SU-DHL-6 (cell line): ENCODE measurements around the gene TIMM44.

Source experiments
- H2AFZ ChIP-seq: fragments of 200-600 bp; sonication (generic); 2 replicates; pipeline ENCODE4 v1.6.1; 2014; ENCODE audit warnings: low read depth, mild to moderate bottlenecking, moderate library complexity, mixed read lengths, antibody characterized with exemption, low read length; ENCODE audit not compliant: severe bottlenecking
- H3F3A ChIP-seq: fragments of 200-600 bp; shearing (Covaris generic); 2 replicates; pipeline ENCODE4 v1.6.0; 2016; ENCODE audit warnings: antibody characterized with exemption, mild to moderate bottlenecking; ENCODE audit not compliant: insufficient read depth
- H3K27ac ChIP-seq: fragments of 200-600 bp; sonication (generic); 2 replicates; pipeline ENCODE4 v1.5.1; 2016; ENCODE audit warnings: low read depth, mild to moderate bottlenecking, low read length, moderate library complexity, mixed read lengths
- H3K27me3 ChIP-seq: fragments of 200-600 bp; sonication (generic), shearing (Covaris generic); 2 replicates; pipeline ENCODE4 v1.6.0; 2014; ENCODE audit warnings: mild to moderate bottlenecking, low read length
- H3K36me3 ChIP-seq: fragments of 200-600 bp; sonication (generic); 2 replicates; pipeline ENCODE4 v1.6.1; 2014; ENCODE audit warnings: mild to moderate bottlenecking, low read length, mixed read lengths
- H3K4me2 ChIP-seq: fragments of 300-600, 200-600 bp; shearing (Covaris generic), sonication (generic); 2 replicates; pipeline ENCODE4 v1.6.0; 2014; ENCODE audit warnings: low read length, low read depth, mild to moderate bottlenecking; ENCODE audit not compliant: poor library complexity, severe bottlenecking
- H3K4me3 ChIP-seq: fragments of 200-600 bp; sonication (generic); 2 replicates; pipeline ENCODE4 v1.5.1; 2014; ENCODE audit warnings: antibody characterized with exemption, low read length, mild to moderate bottlenecking, mixed read lengths; ENCODE audit not compliant: insufficient read depth, poor library complexity, severe bottlenecking
- H3K79me2 ChIP-seq: fragments of 200-600 bp; sonication (generic); 2 replicates; pipeline ENCODE4 v1.6.1; 2014; ENCODE audit warnings: mild to moderate bottlenecking, low read length, moderate library complexity; ENCODE audit not compliant: insufficient read depth
- H3K9ac ChIP-seq: fragments of 200-600 bp; sonication (generic); 2 replicates; pipeline ENCODE4 v1.7.0; 2014; ENCODE audit warnings: mild to moderate bottlenecking, low read length
- H3K9me2 ChIP-seq: fragments of 200-600 bp; sonication (generic); replicated peaks from 2 replicates; pipeline ENCODE4 v1.6.1; 2014; ENCODE audit warnings: low read length; ENCODE audit not compliant: insufficient read depth
- H3K9me3 ChIP-seq: fragments of 200-600 bp; sonication (generic); 2 replicates; pipeline ENCODE4 v1.6.1; 2014; ENCODE audit warnings: low read length, mixed read lengths; ENCODE audit not compliant: insufficient read depth
- H4K20me1 ChIP-seq: fragments of 200-600 bp; sonication (generic); 2 replicates; pipeline ENCODE4 v1.6.1; 2014; ENCODE audit warnings: low read depth, mild to moderate bottlenecking, antibody characterized with exemption, low read length, moderate library complexity, mixed read lengths
- EZH2phosphoT487 ChIP-seq: fragments of 200-600 bp; sonication (generic), shearing (Covaris generic); conservative IDR thresholded peaks from 2 replicates; pipeline ENCODE4 v1.6.1; 2018; ENCODE audit warnings: mild to moderate bottlenecking, antibody characterized with exemption, low read length, moderate library complexity, mixed read lengths
- TF ChIP-seq, protein P1 (sequence below): fragments of 200-600 bp; sonication (generic); IDR thresholded peaks from one replicate; pipeline ENCODE4 v1.5.1; 2017; ENCODE audit warnings: antibody characterized with exemption, mild to moderate bottlenecking, low read length, moderate library complexity; ENCODE audit not compliant: insufficient read depth, poor library complexity, severe bottlenecking

Gene TIMM44

DNA sequence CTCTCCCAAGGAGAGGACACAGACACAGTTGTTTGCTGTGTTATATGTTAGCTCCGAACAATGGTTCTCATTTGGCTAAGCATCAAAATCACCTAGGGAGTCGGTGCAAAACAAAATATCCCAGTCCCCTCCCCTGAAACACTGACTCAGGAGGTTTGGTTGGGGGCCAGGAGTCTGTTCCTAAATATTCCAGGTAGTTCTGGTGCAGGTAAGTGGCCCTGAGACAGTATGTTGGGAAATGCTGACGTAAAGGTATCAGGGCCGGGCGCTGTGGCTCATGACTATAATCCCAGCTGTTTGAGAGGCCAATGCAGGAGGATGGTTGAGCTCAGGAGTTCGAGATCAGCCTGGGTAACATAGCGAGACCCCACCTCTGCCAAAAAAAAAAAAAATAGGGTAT lies 42.1 kb downstream of the TIMM44 start:
- Histone ChIP-seq H3K9me2 (no peaks in the 10 kb centered on the region), H4K20me1 (no peaks in the 10 kb centered on the region), H2AFZ (no peak overlapping the region), H3K4me3 (no peak overlapping the region), H3F3A (no peaks in the 10 kb centered on the region), H3K27ac (no peak overlapping the region), H3K9me3 (no peaks in the 10 kb centered on the region), H3K27me3 (no peaks in the 10 kb centered on the region), H3K9ac (no peak overlapping the region), H3K4me2 (no peak overlapping the region), H3K36me3 (no peaks in the 10 kb centered on the region), H3K79me2 (peaks cover 23% of the 10 kb centered on the region)
- no peak for TF ChIP-seq EZH2phosphoT487
- TF ChIP-seq, protein P1, sequence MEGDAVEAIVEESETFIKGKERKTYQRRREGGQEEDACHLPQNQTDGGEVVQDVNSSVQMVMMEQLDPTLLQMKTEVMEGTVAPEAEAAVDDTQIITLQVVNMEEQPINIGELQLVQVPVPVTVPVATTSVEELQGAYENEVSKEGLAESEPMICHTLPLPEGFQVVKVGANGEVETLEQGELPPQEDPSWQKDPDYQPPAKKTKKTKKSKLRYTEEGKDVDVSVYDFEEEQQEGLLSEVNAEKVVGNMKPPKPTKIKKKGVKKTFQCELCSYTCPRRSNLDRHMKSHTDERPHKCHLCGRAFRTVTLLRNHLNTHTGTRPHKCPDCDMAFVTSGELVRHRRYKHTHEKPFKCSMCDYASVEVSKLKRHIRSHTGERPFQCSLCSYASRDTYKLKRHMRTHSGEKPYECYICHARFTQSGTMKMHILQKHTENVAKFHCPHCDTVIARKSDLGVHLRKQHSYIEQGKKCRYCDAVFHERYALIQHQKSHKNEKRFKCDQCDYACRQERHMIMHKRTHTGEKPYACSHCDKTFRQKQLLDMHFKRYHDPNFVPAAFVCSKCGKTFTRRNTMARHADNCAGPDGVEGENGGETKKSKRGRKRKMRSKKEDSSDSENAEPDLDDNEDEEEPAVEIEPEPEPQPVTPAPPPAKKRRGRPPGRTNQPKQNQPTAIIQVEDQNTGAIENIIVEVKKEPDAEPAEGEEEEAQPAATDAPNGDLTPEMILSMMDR: no peak

GRCh38 chr19:7900931-7901330 lies 42.5 kb downstream of the TIMM44 start:
- Histone ChIP-seq H3K4me3 (no peak overlapping the region), H3K4me2 (no peak overlapping the region), H3K36me3 (no peaks in the 10 kb centered on the region), H3K27me3 (no peaks in the 10 kb centered on the region), H3K79me2 (peaks cover 19% of the 10 kb centered on the region), H3K27ac (no peak overlapping the region), H3K9me3 (no peaks in the 10 kb centered on the region), H3K9ac (no peak overlapping the region), H4K20me1 (no peaks in the 10 kb centered on the region), H3F3A (no peaks in the 10 kb centered on the region), H3K9me2 (no peaks in the 10 kb centered on the region), H2AFZ (no peak overlapping the region)
- no peak for TF ChIP-seq EZH2phosphoT487
- TF ChIP-seq, protein P1: no peak

GRCh38 chr19:7900401-7900870 lies 43.0 kb downstream of the TIMM44 start:
- peaks cover 14% of the 10 kb centered on the region for H3K79me2 ChIP-seq
- TF ChIP-seq EZH2phosphoT487: no peak
- TF ChIP-seq, protein P1: no peak
- no peak overlapping the region for H2AFZ ChIP-seq
- no peak overlapping the region for H3K27ac ChIP-seq
- no peaks in the 10 kb centered on the region for H3K27me3 ChIP-seq
- H3K9me2 ChIP-seq: no peaks in the 10 kb centered on the region
- H3K36me3 ChIP-seq: no peaks in the 10 kb centered on the region
- H3K9me3 ChIP-seq: no peaks in the 10 kb centered on the region
- H4K20me1 ChIP-seq: no peaks in the 10 kb centered on the region
- H3F3A ChIP-seq: no peaks in the 10 kb centered on the region
- H3K9ac ChIP-seq: no peak overlapping the region
- no peak overlapping the region for H3K4me3 ChIP-seq
- no peak overlapping the region for H3K4me2 ChIP-seq
